Measurements from ENCODE around the gene CDC42BPA. TPM values are rescaled to one million over a fixed set of nuclear protein-coding genes. Genes with fewer than 3 reads are reported as not detected.
A peak's percentile ranks its signal among the peaks of the same experiment; 100 is the strongest.
"Not testable (repeated sequence)": the region's sequence is repeated elsewhere in the genome, so short reads cannot be mapped to it uniquely, and the experiment has no call there.

Gene CDC42BPA
- total RNA-seq, 1 experiment from 2014 or later = 102 TPM

- TF ChIP-seq CTCF (IDR thresholded peaks at IDR 0.05; ENCODE audit: unreplicated experiment) = no peak
- H3K36me3 Mint-ChIP-seq (ENCODE audit: insufficient read depth, unreplicated experiment) = no peaks in the 10 kb centered on the region
- H3K4me3 Mint-ChIP-seq (ENCODE audit: unreplicated experiment) = peak overlapping the region; percentile 4
- intact Hi-C loops (cut with micrococcal nuclease) = loop anchor here (1.0 to 2.0 kb wide), 3 partner anchors 13 to 93 kb away; partner anchors contain the start of gene CDC42BPA
- BruUV-seq (replicated peaks) = TSS peak; percentile 62
- ChIA-PET CTCF (interaction anchor here (0.6 to 2.5 kb wide), 16 partner anchors 9 to 374 kb away, joined by 3 to 12 read pairs (median 3); no protein-coding TSS in a partner anchor), POLR2A (interaction anchor here (0.5 to 5.2 kb wide), 39 partner anchors 8 to 1617 kb away, joined by 3 to 89 read pairs (median 4); partner anchors contain the start of genes CDC42BPA, COQ8A and ZNF678)
- peaks cover 19% of the 10 kb centered on the region for H3K4me1 Mint-ChIP-seq (ENCODE audit: insufficient read depth, unreplicated experiment)
- H3K27me3 Mint-ChIP-seq (ENCODE audit: insufficient read depth, unreplicated experiment) = no peaks in the 10 kb centered on the region
- peak; percentile 96 for DNase-seq (ENCODE audit: unreplicated experiment)
- peak overlapping the region; percentile 75 for H3K27ac Mint-ChIP-seq (ENCODE audit: low read depth, unreplicated experiment)
- peaks cover 13% of the 10 kb centered on the region for H3K9me3 Mint-ChIP-seq (ENCODE audit: unreplicated experiment)
Measured at GRCh38 chr1:227343727-227344551, 25.6 kb upstream of the CDC42BPA start.

- ChIA-PET POLR2A (interaction anchor here (0.5 to 5.2 kb wide), 29 partner anchors 9 to 1281 kb away, joined by 3 to 89 read pairs (median 4); partner anchors contain the start of genes CDC42BPA and H3-3A), CTCF (interaction anchor here (0.5 to 2.5 kb wide), 10 partner anchors 9 to 374 kb away, joined by 3 to 12 read pairs (median 4); no protein-coding TSS in a partner anchor)
- BruUV-seq (replicated peaks) = no TSS peak
- intact Hi-C loops (cut with micrococcal nuclease) = no loop called here
- Mint-ChIP-seq H3K36me3 (ENCODE audit: insufficient read depth, unreplicated experiment) (no peaks in the 10 kb centered on the region), H3K27ac (ENCODE audit: low read depth, unreplicated experiment) (peak overlapping the region; percentile 75), H3K27me3 (ENCODE audit: insufficient read depth, unreplicated experiment) (no peaks in the 10 kb centered on the region), H3K9me3 (ENCODE audit: unreplicated experiment) (peaks cover 13% of the 10 kb centered on the region), H3K4me1 (ENCODE audit: insufficient read depth, unreplicated experiment) (peaks cover 19% of the 10 kb centered on the region), H3K4me3 (ENCODE audit: unreplicated experiment) (no peak overlapping the region)
- DNase-seq (ENCODE audit: unreplicated experiment) = no peak
- TF ChIP-seq CTCF (IDR thresholded peaks at IDR 0.05; ENCODE audit: unreplicated experiment) = no peak
Measured at GRCh38 chr1:227343206-227343605, 24.9 kb upstream of the CDC42BPA start.

DNA sequence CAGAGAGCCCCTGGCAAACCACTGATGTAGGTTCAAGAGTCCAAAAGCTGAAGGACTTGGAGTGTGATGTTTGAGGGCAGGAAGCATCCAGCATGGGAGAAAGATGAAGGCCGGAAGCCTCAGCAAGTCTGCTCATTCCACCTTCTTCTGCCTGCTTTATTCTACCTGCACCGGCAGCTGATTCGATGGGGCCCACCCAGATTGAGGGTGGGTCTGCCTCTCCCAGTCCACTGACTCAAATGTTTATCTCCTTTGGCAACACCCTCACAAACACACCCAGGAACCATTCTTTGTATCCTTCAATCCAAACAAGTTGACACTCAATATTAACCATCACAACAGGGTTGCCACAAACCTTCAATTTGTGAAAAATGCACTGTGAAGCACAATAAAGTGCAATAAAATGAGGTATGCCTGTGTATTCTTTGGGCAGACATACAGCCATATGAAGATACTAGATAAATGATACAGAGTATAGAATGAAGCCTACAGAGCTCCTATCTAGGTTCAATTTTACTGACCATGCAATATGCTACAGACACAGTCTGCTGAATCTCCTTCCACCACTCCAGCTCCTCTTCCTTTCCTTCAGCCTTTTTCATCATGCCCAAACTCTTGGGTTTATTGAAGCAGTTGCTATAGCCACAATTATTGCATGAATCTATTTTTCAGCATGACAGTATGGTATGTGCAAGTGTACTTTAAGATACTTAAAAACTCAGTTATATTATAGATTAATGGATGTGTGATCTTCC, 24.0 kb upstream of the CDC42BPA start:
- Mint-ChIP-seq H3K4me3 (ENCODE audit: unreplicated experiment) (no peak overlapping the region), H3K9me3 (ENCODE audit: unreplicated experiment) (peaks cover 13% of the 10 kb centered on the region), H3K36me3 (ENCODE audit: insufficient read depth, unreplicated experiment) (no peaks in the 10 kb centered on the region), H3K4me1 (ENCODE audit: insufficient read depth, unreplicated experiment) (peaks cover 19% of the 10 kb centered on the region), H3K27me3 (ENCODE audit: insufficient read depth, unreplicated experiment) (no peaks in the 10 kb centered on the region), H3K27ac (ENCODE audit: low read depth, unreplicated experiment) (peak overlapping the region; percentile 75)
- TF ChIP-seq CTCF (IDR thresholded peaks at IDR 0.05; ENCODE audit: unreplicated experiment) = no peak
- no TSS peak for BruUV-seq (replicated peaks)
- intact Hi-C loops (cut with micrococcal nuclease) = no loop called here
- DNase-seq (ENCODE audit: unreplicated experiment) = no peak
- CTCF ChIA-PET = interaction anchor here (0.5 to 1.6 kb wide), 5 partner anchors 8 to 108 kb away, joined by 3 to 10 read pairs (median 4); no protein-coding TSS in a partner anchor
- POLR2A ChIA-PET = interaction anchor here (1.2 to 5.2 kb wide), 8 partner anchors 9 to 1280 kb away, joined by 3 to 89 read pairs (median 8); partner anchors contain the start of genes CDC42BPA and H3-3A

DNA sequence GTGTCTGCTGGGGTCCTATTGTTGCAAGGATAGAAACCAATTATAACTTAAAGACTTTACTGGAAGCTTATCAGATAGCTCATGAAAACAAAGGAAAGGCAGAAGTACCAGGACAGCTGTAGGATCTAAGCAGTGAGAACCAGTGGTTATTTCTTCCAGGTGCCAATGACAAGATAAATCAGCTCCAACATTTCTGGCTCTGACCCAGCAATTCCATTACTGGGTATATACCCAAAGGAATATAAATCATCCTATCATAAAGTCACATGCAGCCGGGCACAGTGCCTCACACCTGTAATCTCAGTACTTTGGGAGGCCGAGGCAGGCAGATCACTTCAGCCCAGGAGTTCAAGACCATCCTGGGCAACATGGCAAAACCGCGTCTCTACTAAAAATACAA, 17.8 kb upstream of the CDC42BPA start:
- H3K4me1 Mint-ChIP-seq (ENCODE audit: insufficient read depth, unreplicated experiment); H3K27ac Mint-ChIP-seq (ENCODE audit: low read depth, unreplicated experiment); intact Hi-C loops (cut with micrococcal nuclease); H3K36me3 Mint-ChIP-seq (ENCODE audit: insufficient read depth, unreplicated experiment); H3K9me3 Mint-ChIP-seq (ENCODE audit: unreplicated experiment); BruUV-seq (replicated peaks); DNase-seq (ENCODE audit: unreplicated experiment); POLR2A ChIA-PET; H3K27me3 Mint-ChIP-seq (ENCODE audit: insufficient read depth, unreplicated experiment); H3K4me3 Mint-ChIP-seq (ENCODE audit: unreplicated experiment): not testable (repeated sequence)
- CTCF ChIA-PET = interaction anchor here (1.0 to 1.1 kb wide), 2 partner anchors 15 to 103 kb away, joined by 3 to 5 read pairs; no protein-coding TSS in a partner anchor
